ENCODE results near the gene BCL2L1.

Gene BCL2L1

DNA sequence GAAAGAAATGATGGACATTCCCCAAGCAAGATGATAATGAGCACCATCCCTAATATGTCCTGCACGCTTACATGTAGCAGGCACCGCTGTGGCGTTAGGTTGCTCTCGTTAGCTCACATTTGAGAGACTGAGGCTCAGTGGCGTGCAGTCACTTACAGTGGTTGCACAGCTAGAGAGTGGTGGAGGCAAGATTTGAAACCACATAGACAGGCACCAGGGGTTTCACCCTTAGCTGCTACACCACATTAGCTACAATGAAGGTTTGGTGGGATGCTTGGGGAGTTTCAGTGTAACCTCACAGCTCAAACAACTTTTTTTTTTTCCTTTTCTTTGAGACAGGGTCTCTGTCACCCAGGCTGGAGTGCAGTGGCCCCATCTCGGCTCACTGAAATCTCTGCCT lies 81.3 kb downstream of the BCL2L1 start:
- no peak for TF ChIP-seq CTCF (IDR thresholded peaks at IDR 0.05; ENCODE audit: insufficient read depth, low read depth, low read length, missing control alignments)
- H3K4me3 ChIP-seq (ENCODE audit: low read length) = no peak overlapping the region
- no peak for DNase-seq (ENCODE audit: low read depth)

DNA sequence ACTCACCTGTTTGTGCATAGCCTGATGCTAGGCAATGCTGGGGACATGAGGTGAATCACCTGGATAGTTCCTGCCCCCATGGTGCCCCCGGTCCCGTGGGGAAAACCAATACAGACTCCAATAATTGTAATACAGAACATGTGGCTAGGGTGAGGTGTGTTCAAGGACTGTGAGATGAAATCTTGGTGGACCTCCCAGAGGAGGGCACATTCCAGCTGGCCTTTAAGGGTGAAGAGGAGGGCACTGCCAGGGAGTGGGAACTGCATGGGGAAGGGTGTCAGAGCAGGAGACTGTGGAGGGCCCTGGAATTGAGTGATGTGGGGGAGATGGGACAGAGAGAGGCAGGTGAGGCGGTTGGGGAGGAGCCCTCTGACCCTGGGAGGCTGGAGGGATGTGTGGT lies 82.4 kb downstream of the BCL2L1 start:
- no peak for TF ChIP-seq CTCF (IDR thresholded peaks at IDR 0.05; ENCODE audit: insufficient read depth, low read depth, low read length, missing control alignments)
- H3K4me3 ChIP-seq (ENCODE audit: low read length) = no peak overlapping the region

GRCh38 chr20:31638816-31639215 lies 83.9 kb downstream of the BCL2L1 start:
- no peak for TF ChIP-seq CTCF (IDR thresholded peaks at IDR 0.05; ENCODE audit: insufficient read depth, low read depth, low read length, missing control alignments)
- no peak overlapping the region for H3K4me3 ChIP-seq (ENCODE audit: low read length)
- DNase-seq (ENCODE audit: low read depth) = no peak

More for the DNA sequence above, 82.4 kb downstream of the BCL2L1 start:
- DNase-seq (ENCODE audit: low read depth) = no peak

DNA sequence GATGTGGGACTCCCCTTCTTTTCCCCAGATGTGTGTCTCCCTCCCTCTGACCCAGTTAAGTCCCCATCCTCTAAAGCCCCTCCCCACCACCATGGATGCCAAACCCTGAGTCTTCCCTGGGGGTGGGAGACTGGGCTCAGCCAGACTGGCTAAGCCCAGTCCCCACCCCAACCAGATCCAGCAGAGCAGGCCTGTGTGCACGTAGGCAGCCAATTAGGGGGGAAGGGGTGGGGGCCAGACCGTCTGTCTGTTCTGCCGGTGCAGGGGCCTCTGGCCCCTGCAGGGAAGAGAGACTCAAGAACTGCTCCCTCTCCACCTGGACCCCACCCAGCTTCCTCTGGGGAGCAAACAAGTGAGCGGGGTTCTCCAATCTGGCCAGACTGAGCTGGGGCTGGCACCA lies 84.4 kb downstream of the BCL2L1 start:
- DNase-seq (ENCODE audit: low read depth) = no peak

DNA sequence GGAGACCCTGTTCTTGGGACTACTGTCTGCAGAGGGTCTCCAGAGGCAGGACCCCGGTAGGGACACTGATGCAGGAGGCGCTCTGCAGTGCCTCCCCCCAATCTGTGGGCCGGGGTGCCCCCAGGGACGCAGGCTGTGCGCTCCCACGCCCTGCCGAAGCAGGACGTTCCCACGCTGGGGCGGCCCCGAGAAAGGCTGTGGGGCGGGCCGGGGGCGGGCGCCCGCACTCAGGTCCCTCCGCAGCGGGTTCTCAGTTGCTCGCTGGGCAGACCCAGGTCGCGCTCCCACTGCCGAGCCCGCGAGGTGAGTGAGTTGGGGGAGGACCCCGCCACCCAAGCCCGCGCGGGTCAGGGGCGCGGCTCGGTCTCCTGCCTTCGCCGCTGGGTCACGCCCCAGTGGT lies 85.0 kb downstream of the BCL2L1 start, which contains the start of gene COX4I2:
COX4I2 (plus strand) TSS at position 253 of the 400 bp plus-strand sequence. CDS start 1,106 bp downstream, outside the sequence.
- no peak within 1 kb of the TSS for H3K4me3 ChIP-seq (ENCODE audit: low read length)
- no peak for TF ChIP-seq CTCF (IDR thresholded peaks at IDR 0.05; ENCODE audit: insufficient read depth, low read depth, low read length, missing control alignments)
- no peak for DNase-seq (ENCODE audit: low read depth)

More for the DNA sequence above, 84.4 kb downstream of the BCL2L1 start:
- H3K4me3 ChIP-seq (ENCODE audit: low read length) = no peak overlapping the region
- TF ChIP-seq CTCF (IDR thresholded peaks at IDR 0.05; ENCODE audit: insufficient read depth, low read depth, low read length, missing control alignments) = no peak

DNA sequence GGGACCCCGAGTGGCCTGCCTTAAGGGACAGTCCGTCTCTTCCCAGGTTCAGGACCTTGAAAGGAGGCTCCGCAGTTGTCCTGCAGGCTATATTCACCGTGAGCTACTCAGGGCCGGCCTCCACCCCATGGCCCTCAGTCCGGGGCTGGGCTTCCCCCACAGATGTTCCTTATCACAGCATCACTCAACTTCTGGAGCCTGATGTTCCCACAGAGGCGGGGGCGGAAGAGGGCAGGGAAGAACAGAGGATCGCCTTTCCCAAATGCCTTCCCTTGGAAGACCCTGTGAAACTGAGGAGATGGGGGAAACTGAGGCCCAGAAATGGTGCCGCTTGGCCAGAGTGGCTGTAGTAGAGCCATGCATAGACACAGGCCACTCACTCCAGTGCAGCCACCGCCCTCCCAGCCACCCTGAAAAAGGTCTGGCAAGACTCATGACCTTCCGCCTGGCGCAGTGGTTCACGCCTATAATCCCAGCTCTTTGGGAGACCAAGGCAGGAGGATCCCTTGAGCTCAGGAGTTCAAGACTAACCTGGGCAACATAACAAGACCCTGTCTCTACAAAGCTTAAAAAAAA lies 89.2 kb downstream of the BCL2L1 start:
- no peak for TF ChIP-seq CTCF (IDR thresholded peaks at IDR 0.05; ENCODE audit: insufficient read depth, low read depth, low read length, missing control alignments)
- DNase-seq (ENCODE audit: low read depth) = no peak

More for the DNA sequence above, 89.2 kb downstream of the BCL2L1 start:
- H3K4me3 ChIP-seq (ENCODE audit: low read length) = no peak overlapping the region

Data from epithelial cell of esophagus (primary cell).